ENCODE measurements around the gene AGBL4.

Gene AGBL4

DNA sequence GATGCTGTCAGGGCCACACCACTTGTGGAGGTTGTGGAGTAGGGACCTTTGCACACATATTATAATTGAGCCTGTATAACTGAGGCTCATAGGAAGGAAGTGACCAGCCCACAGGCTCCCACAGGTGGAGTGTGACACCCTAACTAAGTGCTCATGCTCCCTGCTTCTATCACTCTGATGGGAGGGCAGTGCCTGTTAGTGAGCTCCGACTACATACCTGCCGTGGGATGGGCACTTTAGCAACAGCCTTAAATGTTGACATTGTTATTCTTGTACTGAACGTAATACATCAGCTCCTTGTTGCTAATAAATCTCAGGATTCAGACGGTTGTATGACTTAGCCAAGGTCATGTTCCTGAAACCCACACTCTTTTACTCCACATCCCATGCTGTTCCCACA, 1305.0 kb downstream of the AGBL4 start:
- no peak for DNase-seq (ENCODE audit: low read depth)

DNA sequence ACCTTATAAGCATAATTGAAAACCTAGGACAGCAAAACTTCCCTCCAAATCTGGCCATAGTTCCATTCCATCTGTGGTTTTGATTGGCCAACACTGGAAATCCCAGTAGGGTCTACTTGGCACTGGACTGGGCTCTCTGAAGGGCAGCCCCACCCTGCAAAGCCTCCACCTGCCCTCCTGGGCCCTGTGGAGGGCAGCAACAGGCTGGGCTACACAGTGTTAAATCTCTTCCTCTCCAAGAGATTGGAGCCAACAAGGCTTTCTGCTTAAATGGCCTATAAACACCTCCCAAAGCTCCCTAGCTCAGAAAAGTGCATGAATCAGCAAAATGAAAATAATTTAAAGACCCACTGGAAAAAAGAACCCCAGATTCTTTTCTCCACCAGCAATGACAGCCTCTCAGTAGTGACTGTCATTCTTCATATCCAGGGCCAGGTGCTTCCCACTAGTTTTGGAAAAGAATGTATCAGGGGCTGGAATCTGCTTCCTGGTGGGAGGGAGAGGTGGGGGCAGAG, 1305.6 kb downstream of the AGBL4 start:
- no peak for DNase-seq (ENCODE audit: low read depth)

DNA sequence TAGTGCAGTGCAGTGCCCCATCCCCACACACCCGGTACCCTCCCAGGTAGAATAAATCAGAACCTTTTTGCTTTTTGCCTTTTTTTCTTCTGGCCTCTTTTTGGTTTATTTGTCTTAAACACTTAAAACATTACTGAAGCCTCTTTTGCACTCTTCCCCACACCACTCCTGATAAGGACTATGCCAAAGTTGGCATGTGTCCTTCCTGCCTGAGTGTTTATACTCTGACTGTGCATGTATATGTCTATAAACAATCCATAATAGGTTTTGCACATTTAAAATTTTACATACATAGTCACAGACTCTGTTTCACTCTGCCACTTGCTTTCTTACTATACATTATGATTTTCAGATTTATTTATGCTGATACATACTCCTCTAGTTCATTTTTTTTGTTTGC, 1306.7 kb downstream of the AGBL4 start:
- no peak for DNase-seq (ENCODE audit: low read depth)

DNA sequence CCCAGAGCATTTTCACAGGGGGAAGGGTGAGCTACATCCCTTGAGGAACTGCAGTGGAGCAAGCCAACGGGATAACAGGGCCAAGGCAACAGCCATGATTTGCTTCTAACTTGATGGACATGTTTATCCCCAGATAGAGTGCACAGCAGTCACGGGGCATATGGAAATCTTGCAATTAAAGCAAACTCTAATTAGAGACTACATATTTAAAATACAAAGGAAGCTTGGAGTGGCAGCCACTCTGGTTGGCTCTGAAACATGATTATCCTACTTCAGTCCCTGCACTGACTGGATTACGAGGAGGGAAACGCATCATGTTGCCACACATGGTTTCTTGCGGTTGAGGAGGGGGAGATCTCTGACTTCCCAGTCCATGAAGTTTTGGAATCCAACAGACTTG, 1307.8 kb downstream of the AGBL4 start:
- DNase-seq (ENCODE audit: low read depth), result no peak

DNA sequence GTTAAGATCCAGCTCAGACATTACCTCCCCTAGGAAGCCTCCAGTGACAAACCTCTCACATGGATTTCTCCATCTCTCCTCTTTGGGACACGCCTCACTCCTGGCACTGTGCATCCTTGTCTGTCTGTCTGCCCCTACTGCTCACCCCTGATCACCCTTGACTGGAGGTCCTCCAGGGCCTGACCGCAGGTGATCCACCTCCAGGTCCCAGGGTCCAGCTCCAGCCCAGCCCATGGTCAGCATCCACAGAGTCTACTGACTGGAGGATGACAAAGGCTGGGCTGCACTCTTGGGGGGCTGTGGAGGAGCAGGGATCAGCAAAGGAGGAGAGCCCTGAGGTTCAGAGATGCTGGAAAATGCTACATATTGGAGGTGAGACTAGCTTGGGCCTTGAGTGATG, 1312.8 kb downstream of the AGBL4 start:
- no peak for DNase-seq (ENCODE audit: low read depth)

DNA sequence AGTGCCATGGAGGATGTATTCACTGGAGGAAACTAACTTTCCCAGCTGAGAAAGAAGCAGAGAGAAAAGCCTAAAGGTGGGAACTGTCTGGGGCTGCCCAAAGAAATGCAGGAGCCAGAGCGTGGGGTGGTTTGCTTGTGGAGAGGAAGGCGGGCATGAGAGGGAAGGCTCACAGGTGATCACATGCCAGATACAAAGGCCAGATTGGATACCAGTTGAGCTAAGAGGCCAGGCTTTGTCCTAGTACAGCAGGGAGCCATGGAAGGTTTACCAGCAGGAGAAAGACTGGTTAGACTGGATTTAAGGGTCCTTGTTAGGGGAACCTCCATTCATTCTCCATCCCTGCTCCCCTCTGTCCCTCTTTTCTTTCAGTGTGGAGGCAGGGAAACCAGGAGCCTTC, 1313.4 kb downstream of the AGBL4 start:
- DNase-seq (ENCODE audit: low read depth), result no peak

DNA sequence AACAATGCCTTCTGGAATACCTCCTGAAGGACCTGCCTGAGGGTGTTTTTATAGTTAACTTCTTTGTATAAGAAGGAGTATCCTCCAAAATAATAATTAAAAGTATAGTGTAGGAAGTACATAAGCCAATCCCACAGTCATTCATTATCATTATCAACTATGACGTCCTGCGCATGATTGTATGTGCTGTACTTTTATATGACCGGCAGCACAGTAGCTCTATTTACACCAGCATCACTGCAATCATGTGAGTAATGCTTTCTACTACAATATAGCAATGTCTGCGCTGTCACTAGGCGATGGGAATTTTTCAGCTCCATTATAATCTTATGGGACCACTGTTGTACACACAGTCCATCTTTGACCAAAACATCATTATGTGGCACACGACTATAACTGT, 1319.0 kb downstream of the AGBL4 start:
- no peak for DNase-seq (ENCODE audit: low read depth)

DNA sequence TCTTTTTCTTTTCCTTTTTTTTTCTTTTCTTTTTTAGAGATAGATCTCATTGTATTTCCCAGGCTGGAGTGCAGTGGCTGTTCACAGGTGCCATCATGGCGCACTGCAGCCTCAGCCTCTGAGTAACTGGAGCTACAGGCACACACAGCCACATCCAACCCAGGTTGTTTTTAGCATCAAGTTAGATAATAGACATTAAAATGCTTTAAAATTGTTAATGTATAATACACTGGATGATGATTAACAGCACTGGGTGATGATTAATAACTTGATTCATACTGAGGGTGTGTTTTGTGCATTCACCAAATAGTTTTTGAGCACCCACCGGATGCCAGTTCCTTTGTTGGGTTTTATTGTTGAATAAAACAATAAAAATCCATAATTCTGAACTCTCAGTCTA, 1322.3 kb downstream of the AGBL4 start:
- no peak for DNase-seq (ENCODE audit: low read depth)

DNA sequence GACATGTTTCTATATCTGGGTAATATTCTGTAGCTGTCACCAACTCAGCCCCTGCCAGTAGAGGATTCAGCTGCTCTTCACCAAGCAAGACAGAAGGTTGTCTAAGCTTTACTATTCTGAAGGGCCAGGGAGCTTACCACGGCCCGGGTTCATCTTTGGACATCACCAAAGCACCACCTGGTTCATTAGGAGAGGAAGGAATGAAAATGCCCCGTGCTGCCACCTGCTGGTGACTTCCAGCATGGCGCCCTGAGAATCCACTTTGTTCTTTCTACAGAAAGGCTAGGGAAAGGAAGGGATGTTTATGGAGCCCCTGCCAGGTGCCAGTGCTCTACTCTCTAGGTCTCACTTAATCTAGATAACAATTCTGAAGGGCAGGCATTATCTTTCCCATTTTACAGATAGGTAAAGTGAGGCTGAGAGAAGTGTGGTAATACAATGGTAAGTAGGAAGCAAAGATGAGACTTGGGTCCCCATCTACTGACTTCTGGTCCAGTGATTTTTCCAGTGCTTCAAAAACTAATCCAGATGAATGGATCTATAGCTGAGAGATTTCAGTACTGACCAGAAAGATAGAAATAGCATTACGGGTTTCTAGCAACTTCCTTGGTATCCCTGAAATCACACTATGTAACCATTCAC, 1326.6 kb downstream of the AGBL4 start:
- peak; percentile 12 for DNase-seq (ENCODE audit: low read depth)

DNA sequence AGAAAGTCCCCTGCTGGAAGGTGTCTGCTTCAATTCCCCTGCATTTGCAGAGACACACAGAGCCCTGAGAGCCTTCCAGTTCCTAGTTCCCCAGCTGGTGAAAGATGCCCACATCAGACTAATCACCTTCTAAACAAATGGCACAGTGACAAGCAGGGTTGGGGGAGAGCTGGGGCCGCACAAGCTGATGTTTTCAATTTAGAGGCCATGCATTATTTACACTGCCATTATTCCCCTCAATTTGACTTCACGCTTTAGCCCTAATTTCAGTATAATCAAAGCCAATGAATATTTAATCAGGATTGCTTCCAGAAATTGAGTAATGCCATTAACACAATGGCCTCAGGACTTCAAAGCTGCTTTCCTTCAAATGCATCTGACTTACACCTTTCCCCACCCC, 1328.6 kb downstream of the AGBL4 start:
- no peak for DNase-seq (ENCODE audit: low read depth)

DNA sequence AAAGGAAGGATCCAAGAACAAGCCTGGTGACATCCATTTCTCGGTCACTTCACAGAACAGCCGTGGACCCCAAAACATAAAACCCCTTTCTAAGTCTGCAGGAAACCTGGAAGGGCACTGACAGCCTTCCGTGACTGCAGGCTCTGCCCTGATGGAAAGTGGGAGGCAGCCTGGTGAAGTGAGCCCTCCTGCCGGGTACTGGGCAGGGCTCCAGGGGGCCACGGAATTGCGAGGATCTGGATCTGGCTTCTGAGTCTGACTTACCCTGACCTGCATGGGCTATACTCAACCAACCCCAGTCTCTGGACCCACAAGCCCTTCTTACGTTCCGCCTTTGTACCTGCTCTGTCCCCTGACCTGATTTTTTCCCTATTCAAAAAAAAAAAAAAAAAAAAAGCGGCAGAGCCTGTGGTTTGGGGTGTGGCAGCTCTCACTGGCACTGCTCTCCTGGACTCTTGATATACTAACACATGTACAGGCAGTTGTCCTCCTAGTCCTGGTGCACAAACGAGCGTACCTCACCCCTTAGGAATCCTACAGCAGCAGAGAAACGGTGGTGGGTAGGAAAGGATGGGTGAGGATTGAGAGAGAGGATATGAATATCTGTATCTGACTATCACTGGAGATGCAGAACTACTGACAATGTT, 1330.0 kb downstream of the AGBL4 start:
- DNase-seq (ENCODE audit: low read depth), result no peak

DNA sequence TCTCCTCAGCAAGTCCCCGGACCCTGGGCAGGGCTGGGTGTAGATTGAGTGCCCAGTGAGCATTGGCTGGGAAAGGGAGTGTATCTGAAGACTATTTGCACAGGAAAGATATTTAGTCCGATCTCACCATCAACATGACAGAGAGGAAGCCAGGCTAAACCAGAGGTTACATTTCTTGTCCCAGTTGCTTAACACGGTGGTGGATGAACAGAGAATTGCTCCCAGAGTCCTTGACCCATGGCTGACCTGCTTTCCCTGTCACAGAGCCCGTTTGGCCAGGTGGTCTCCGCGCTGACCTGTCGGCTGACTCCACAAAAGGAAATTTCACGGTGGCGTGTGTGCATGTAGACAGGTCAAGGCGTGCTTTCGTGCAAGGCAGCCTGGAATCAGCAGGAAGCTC, 1330.6 kb downstream of the AGBL4 start:
- DNase-seq (ENCODE audit: low read depth), result no peak

DNA sequence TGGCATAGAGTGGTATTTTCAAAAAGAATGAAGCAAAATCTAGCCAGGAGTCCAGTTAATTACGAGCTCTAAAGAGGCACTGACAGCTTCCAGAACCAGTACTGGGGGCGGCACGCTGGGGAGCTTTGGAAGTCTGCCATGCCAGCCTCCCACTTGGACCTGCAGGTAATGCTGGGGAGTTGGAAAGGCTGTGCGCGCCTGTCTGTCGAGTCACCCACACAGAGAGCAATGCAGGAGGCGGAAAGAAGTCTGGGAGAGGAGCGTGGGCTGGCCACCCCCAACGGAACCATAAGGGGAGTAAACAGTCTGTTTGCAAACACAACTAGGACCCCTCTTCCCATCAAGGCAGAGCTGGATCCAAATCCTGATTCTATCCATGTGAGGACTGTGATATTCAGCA, 1331.5 kb downstream of the AGBL4 start:
- DNase-seq (ENCODE audit: low read depth), result no peak

DNA sequence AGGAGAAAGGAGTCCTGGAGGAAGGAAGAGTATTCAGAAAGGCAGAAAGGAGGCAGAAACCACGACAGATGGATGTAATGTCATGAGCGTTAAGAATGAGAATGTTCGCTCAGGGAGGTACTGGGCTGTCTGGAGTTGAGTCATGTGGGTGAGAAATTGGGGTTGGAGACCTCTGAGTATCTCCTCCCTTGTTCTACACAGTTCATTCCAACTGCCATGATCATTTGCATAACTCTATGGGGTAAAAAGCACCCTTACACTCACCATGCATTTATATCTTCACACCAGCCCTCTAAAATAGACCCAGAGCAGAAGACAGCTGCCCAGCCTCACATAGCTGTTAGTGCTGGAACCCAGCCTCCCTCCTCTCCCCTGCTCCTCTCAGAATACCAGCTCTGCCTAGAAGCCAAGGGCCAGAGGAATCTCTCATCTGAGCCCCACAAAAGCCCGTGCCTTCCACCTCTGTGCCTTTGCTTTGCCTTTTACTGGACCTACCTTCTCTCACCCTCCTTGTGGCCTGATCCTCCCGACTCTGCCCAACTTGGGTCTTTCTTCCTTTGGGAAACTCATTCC, 1332.2 kb downstream of the AGBL4 start:
- no peak for DNase-seq (ENCODE audit: low read depth)

DNA sequence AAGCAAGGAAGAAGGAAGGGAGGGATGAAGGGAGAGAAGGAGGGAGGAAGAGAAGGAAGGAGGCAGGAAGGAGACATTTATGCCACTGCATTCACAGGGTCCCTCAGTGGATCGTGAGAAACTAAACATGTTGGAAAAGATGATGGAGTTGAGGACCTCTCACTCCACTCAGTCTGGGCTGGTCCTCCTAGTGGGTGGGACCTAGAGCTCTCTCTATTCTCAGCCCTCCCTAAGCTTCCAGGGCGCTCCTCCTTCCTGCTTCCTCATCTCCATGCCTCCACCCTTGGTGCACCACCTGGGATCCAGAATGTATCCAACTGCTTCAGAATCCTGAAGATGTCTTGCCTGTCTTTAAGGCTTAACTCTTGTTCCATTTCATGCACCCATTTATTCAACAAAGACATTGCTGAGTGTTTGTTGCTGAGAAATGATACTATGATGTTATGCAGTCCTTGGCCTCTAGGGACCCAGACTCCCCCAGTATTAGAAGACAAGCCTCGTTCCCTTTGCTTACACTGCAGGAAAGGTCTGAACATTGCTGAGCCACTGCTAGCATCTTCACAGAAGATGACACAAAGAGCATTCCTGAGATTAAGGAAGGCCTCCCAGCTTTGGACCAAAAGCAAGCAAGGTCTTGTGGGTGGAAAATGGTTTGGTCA, 1335.5 kb downstream of the AGBL4 start:
- no peak for DNase-seq (ENCODE audit: low read depth)

DNA sequence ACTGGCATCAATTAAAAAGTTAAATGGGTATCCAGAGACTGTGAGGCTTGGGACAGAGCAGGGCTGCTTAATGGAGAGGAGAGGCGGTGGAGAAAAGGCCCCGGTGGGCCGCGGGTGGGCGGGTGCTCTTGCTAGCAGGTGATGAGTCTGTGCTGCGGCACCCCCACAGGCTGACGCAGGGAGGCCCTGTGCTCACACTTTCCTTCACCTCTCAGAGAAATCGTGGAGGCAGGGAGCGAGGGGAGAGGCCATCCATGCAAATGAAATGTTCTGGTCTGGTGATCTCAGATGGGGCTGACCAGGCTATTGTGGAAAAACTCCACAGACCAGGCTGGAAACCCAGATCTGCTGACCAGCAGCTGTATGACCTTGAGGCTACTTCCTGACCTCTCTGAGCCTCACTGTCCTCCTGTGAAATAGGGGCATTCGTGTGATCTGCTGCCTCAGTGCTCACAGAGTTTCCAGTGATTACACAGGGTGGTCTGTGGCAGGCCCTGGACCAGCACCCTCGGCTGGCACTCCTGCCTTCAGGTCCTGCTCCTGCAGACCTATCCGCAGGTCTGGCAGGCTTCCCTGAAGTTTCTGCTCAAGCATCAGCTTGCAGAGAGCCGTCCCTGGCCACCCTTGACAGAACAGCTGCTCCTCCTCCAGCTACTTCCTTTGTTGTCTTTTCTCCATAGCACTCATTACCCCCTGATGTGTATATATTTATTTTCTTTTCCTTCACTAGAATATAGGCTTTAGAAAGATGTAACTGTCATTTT, 1336.3 kb downstream of the AGBL4 start:
- DNase-seq (ENCODE audit: low read depth), result no peak

DNA sequence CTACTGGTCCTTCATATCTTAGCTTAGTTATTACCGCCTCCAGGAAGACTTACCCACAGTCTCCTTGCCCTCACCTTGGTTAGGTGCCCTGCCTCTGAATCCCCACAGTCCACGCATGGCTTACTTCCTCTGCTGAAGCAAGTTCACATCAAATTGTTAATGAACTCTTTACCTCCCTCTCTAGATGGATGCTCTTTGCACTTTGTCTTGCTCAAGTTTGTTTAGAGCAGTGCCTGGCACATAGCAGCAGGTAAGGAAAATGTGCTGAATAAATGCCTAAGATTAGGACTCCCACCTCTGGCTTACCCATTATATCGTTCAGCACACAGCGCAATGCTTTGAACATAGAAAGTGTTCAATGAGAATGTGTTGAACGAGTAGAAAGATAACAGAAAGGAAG, 1337.6 kb downstream of the AGBL4 start:
- no peak for DNase-seq (ENCODE audit: low read depth)

DNA sequence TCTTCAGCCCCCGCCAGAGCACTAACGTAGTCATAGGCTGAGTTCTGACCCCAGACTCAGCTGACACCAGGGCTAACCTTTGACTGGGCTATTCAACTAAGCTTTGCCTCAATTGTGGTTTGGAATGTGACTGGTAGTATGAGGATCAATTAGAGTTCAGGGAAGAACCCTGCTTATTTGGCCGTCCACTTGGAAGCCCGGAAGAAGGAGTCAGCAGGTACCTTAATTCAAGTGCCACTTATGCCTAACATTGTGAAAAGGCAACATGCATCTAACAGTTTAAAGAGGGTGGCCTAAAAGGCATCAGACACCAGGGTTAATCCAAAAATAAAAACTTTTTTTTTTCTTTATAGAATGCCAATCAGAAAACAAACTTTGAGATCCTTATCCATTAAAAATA, 1339.4 kb downstream of the AGBL4 start:
- DNase-seq (ENCODE audit: low read depth), result no peak

DNA sequence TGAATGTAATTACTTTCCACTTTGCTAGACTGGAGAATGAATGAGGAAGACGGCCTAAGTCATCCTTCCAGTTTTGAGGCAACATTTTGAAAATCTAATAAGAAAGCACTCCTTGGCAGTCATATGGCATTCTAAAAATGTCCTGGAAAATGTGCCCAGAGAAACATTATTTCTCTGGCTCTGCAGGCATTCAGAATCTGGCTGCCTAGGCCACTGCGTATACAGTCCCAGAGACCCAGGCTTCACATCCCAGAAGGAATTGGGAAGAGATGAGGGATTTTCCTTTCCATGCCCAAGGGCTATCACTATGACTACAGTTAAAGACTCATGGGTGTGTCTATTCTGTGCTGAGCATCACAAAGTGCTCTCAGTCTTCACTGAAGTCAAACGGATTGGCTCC, 1339.9 kb downstream of the AGBL4 start:
- DNase-seq (ENCODE audit: low read depth), result no peak

DNA sequence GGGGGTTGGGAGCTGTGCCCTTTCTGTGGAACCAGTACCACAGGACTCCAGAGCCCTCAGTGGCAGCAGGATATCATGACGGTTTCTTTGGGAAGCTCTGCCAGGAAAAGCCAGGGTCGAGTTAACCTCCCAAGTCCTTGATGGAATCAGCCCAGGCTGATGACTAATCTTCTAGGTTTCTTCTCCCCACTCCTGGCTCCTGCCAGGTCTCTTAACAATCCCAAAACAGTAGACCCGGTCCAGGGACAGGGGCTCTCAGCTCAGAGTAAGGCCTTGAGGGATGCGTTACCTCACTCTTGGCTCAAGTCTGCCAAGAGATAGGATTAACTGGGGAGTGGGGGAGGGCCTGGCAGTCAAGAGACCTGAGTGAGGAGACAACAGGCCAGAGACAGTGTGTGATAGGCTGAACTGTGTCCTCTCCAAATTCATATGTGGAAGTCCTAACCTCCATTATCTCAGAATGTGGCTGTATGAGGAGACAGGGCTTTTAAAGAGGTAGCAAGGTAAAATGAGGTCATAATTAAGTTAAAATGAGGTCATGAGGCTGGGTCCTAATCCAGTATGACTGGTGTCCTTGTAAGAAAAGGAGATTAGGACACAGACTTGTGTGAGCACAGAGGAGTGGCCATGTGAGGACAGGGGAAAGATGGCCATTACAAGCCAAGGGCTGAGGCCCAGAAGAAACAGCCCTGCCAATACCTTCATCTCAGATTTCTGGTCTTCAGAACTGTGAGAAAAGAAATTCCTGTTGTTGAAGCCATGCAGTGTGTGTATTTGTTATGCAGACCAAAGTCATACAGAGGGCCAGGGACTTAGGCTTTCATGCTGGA, 1342.1 kb downstream of the AGBL4 start:
- no peak for DNase-seq (ENCODE audit: low read depth)

DNA sequence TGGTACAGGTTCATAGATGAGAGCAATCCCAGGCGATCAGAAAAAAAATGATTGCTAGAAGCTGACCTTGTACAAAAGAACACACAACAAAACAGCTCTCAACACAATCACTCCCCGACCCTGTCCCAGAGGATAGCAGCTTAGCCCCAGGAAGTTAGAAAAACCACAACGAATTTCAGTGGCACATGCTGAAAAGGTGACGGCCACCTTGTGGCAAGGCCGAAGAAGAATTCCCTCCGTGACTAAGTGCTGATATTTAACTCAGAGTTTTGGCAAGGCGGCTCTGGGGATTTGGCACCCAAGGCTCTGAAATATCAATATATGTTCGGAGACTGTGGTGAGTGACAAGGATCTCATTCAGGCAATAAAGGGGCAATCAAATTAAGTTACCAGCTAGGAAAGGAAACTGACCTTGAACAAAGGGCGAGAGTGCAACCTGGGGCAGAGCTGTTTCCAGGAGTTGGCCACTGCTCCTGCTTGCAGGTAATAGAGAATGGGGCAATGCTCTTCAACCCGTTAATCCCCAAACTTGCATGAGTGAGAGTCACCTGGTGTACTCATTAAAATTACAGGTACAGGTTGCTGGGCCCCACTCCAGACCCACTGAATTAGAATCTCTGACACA, 1343.2 kb downstream of the AGBL4 start:
- no peak for DNase-seq (ENCODE audit: low read depth)

Measured in CMK (cell line).